GM12878 (cell line): Measurements from ENCODE around the gene MSL1. TPM values are rescaled to one million over a fixed set of nuclear protein-coding genes. Genes with fewer than 3 reads are reported as not detected.
A peak's percentile ranks its signal among the peaks of the same experiment; 100 is the strongest.

Experiments
- ATAC-seq: fragments of 200-7000 bp; cut with Tn5 transposase; 3 replicates; pipeline ENCODE4 v1.9.1; 2020; ENCODE audit warnings: mild to moderate bottlenecking, moderate library complexity
- BruUV-seq: library from RNA; stranded (reverse); fragments of 400-500 nt; replicated peaks from 2 replicates; lab custom pipeline; 2021; lab: Mats Ljungman, UMichigan
- CTCF ChIA-PET: fragments of 300-600 bp; sonication (Branson Sonifier 250); formaldehyde crosslinking; extraction: SDS; loops from one replicate; lab custom pipeline; 2021; ENCODE audit warnings: inconsistent platforms; lab: Yijun Ruan, JAX
- POLR2A ChIA-PET: fragments of 350-600 bp; formaldehyde crosslinking; extraction: SDS; loops from one replicate; lab custom pipeline; 2021; ENCODE audit warnings: inconsistent platforms; lab: Charles Lee
- RAD21 ChIA-PET: fragments of 300-600 bp; sonication (Branson Sonifier 250); formaldehyde crosslinking; loops from one replicate; lab custom pipeline; 2023; ENCODE audit warnings: antibody characterized with exemption; ENCODE audit not compliant: unreplicated experiment; lab: Charles Lee
- SMC1A ChIA-PET: fragments of 300-600 bp; sonication (Branson Sonifier 250); formaldehyde crosslinking; loops from one replicate; lab custom pipeline; 2023; ENCODE audit not compliant: unreplicated experiment, uncharacterized antibody; lab: Charles Lee
- DNase-seq: peaks from one replicate; pipeline ENCODE4 v3.0.0-alpha.2; 2011; ENCODE audit warnings: low read depth, low spot score
- FAIRE-seq: peaks from 3 replicates; lab custom pipeline; 2011; peaks lifted over from hg19 to GRCh38; lab: Jason Lieb, UNC
- H2AFZ ChIP-seq: 2 replicates; pipeline ENCODE4 v1.6.0; 2011; ENCODE audit warnings: low read depth, low read length, control low read depth; ENCODE audit not compliant: control insufficient read depth
- H3K27ac ChIP-seq: 2 replicates; pipeline ENCODE4 v1.5.1; 2011; ENCODE audit warnings: control low read depth; ENCODE audit not compliant: control insufficient read depth, insufficient read depth
- H3K27me3 ChIP-seq, 2 experiments: replicated peaks in 1 of 2; 2 replicates each; pipeline versions ENCODE4 v1.6.0 to v1.6.1; 2011; ENCODE audit warnings: low read length in 1 of 2; ENCODE audit not compliant: control insufficient read depth in 2 of 2, insufficient read depth in 2 of 2
- H3K36me3 ChIP-seq, 2 experiments: 2 replicates each; pipeline ENCODE4 v1.5.1; 2011; ENCODE audit warnings: low read length in 1 of 2; ENCODE audit not compliant: control insufficient read depth in 2 of 2, insufficient read depth in 2 of 2
- H3K4me1 ChIP-seq: 2 replicates; pipeline ENCODE4 v1.6.1; 2011; ENCODE audit warnings: mild to moderate bottlenecking, low read length, moderate library complexity, mixed read lengths; ENCODE audit not compliant: control insufficient read depth, insufficient read depth
- H3K4me2 ChIP-seq: 2 replicates; pipeline ENCODE4 v1.6.0; 2011; ENCODE audit warnings: control low read depth; ENCODE audit not compliant: control insufficient read depth, insufficient read depth
- H3K4me3 ChIP-seq: fragments of 200-600 bp; sonication (generic); 2 replicates; pipeline ENCODE4 v1.5.1; 2016
- H3K79me2 ChIP-seq: 2 replicates; pipeline ENCODE4 v1.6.0; 2011; ENCODE audit warnings: low read length; ENCODE audit not compliant: control insufficient read depth, insufficient read depth
- H3K9ac ChIP-seq: 2 replicates; pipeline ENCODE4 v1.8.0; 2011; ENCODE audit warnings: low read length, control low read depth, mixed read lengths; ENCODE audit not compliant: control insufficient read depth, insufficient read depth
- H3K9me3 ChIP-seq: replicated peaks from 3 replicates; pipeline ENCODE4 v1.5.1; 2011; ENCODE audit warnings: mild to moderate bottlenecking, low read length; ENCODE audit not compliant: control insufficient read depth, insufficient read depth
- H4K20me1 ChIP-seq: 2 replicates; pipeline ENCODE4 v1.6.0; 2011; ENCODE audit not compliant: control insufficient read depth, insufficient read depth
- ATF3 ChIP-seq: IDR thresholded peaks from 2 replicates; pipeline ENCODE4 v1.6.1; 2011; ENCODE audit warnings: low read depth, mild to moderate bottlenecking, low read length, moderate library complexity, borderline replicate concordance; ENCODE audit errors: extremely low read depth
- CHD4 ChIP-seq: fragments of 200-600 bp; sonication (generic); IDR thresholded peaks from 2 replicates; pipeline ENCODE4 v1.6.1; 2016; ENCODE audit warnings: mild to moderate bottlenecking
- MAX ChIP-seq: IDR thresholded peaks from 2 replicates; pipeline ENCODE4 v1.6.1; 2012; ENCODE audit warnings: low read depth, low read length, improper control_type of control experiment
- NFIC ChIP-seq: IDR thresholded peaks from 2 replicates; pipeline ENCODE4 v1.6.1; 2012; ENCODE audit warnings: low read depth, mild to moderate bottlenecking, inconsistent platforms, low read length, moderate library complexity
- SMAD1 ChIP-seq: fragments of 450-650 bp; IDR thresholded peaks from 2 replicates; pipeline ENCODE4 v1.6.1; 2018; ENCODE audit warnings: mild to moderate bottlenecking, low read depth; ENCODE audit not compliant: partially characterized antibody
- USF1 ChIP-seq: IDR thresholded peaks from 2 replicates; pipeline ENCODE4 v1.6.1; 2011; ENCODE audit warnings: borderline replicate concordance, low read depth, mild to moderate bottlenecking, moderate library complexity, mixed read lengths, low read length; ENCODE audit not compliant: insufficient read depth; ENCODE audit errors: extremely low read length
- ZBTB33 ChIP-seq: fragments of 450-650 bp; IDR thresholded peaks from 2 replicates; pipeline ENCODE4 v1.6.1; 2017; ENCODE audit warnings: mild to moderate bottlenecking
- ZNF207 ChIP-seq: fragments of 450-650 bp; IDR thresholded peaks from 2 replicates; pipeline ENCODE4 v1.6.1; 2014; ENCODE audit warnings: antibody characterized with exemption, mild to moderate bottlenecking, borderline replicate concordance
- ZZZ3 ChIP-seq: IDR thresholded peaks from 2 replicates; pipeline ENCODE4 v1.6.1; 2011; ENCODE audit warnings: low read depth; ENCODE audit not compliant: control insufficient read depth, insufficient read length
- WGBS: methylation state at CpG from one replicate; pipeline ENCODE4 v1.1.6; 2016; ENCODE audit warnings: low lambda C conversion rate; ENCODE audit not compliant: insufficient replicate concordance, insufficient coverage; ENCODE audit errors: missing lambda C conversion rate; 5-methylcytosine and 5-hydroxymethylcytosine counted together
- in situ Hi-C: fragments of 300-500 bp; cut with MboI; formaldehyde crosslinking; loops from 9 replicates; pipeline ENCODE4 v1.14.3; 2018; ENCODE audit warnings: mixed read lengths
- intact Hi-C: fragments of 100-400 bp; cut with micrococcal nuclease; formaldehyde crosslinking; loops from one replicate; pipeline ENCODE4 v1.14.2; 2022; ENCODE audit not compliant: unreplicated experiment
- polyA plus RNA-seq, 11 experiments: library from polyadenylated mRNA; depleted of rRNA in 4 of 11; unstranded in 6 of 11; stranded (reverse) in 5 of 11; fragments of >200 nt; fragmentation: Nextera tagmentation in 4 of 11; fragmentation: Illumina TruSeq in 1 of 11; extraction: Ambion mirVana in 4 of 11; extraction: Trizol in 1 of 11; gene quantifications; 1 replicate in 1 of 11; 2 replicates in 10 of 11; pipeline versions ENCODE4 v1.2.1 to v1.2.3, GENCODE V29; 2011 to 2016; ENCODE audit warnings: inconsistent platforms in 2 of 11, missing spikeins in 2 of 11, low read depth in 1 of 11
- total RNA-seq, 4 experiments: library from RNA; depleted of rRNA in 3 of 4; stranded (reverse); fragments of >200 nt in 3 of 4; fragmentation: Illumina TruSeq in 1 of 4; extraction: Trizol in 1 of 4; gene quantifications; 2 replicates each; pipeline versions ENCODE4 v1.2.1 to v1.2.3, GENCODE V29; 2013 to 2021

The MSL1 gene
- total and polyA plus RNA-seq, 10 of the 15 experiments (the other 5 are each of a cell fraction or from before 2014, with no cell fraction given), result 6.1 to 95.2 (median 51.8) TPM

- ChIA-PET CTCF (interaction anchor here (1.0 to 10.6 kb wide), 9 partner anchors 9 to 90 kb away, joined by 3 to 176 read pairs (median 4); partner anchors contain the start of genes MED24 and THRA), POLR2A (interaction anchor here (0.7 kb wide), 1 partner anchor 10 kb away, joined by 3 read pairs; no protein-coding TSS in a partner anchor), SMC1A (interaction anchor here (0.7 to 10.4 kb wide), 4 partner anchors 9 to 102 kb away, joined by 3 to 132 read pairs (median 3); no protein-coding TSS in a partner anchor), RAD21 (interaction anchor here (0.7 to 2.1 kb wide), 4 partner anchors 8 to 116 kb away, joined by 3 to 14 read pairs (median 5); partner anchors contain the start of gene WIPF2)
- Histone ChIP-seq H3K9ac (no peak overlapping the region), H3K4me2 (peak overlapping the region; percentile 53; the same call in 1 of the 2 replicates), H3K4me1 (peaks cover 75% of the 10 kb centered on the region), H2AFZ (peak overlapping the region; percentile 70), H4K20me1 (no peaks in the 10 kb centered on the region), H3K4me3 (no peak overlapping the region), H3K36me3 (no peaks in the 10 kb centered on the region), H3K9me3 (no peaks in the 10 kb centered on the region), H3K27ac (no peak overlapping the region; the same call in 1 of the 2 replicates), H3K79me2 (peaks cover 5% of the 10 kb centered on the region; the same call in 1 of the 2 replicates), H3K27me3 (no peaks in the 10 kb centered on the region)
- intact Hi-C loops, result no loop called here
- FAIRE-seq, result no peak
- 43% methylated on average over 3 of the region's 3 CpGs for WGBS
- ATAC-seq, result no peak
- no TSS peak for BruUV-seq
- in situ Hi-C loops, result no loop called here
- no peak for DNase-seq
- TF ChIP-seq ZBTB33, result no peak
- TF ChIP-seq ZNF207, result no peak
- no peak for TF ChIP-seq ATF3
- TF ChIP-seq MAX, result no peak
- TF ChIP-seq CHD4, result no peak
- no peak for TF ChIP-seq USF1
- no peak for TF ChIP-seq SMAD1
- no peak for TF ChIP-seq ZZZ3
- TF ChIP-seq NFIC, result no peak
Measured at GRCh38 chr17:40103071-40103661, 18.6 kb upstream of the MSL1 start.
